HCT116 (cell line): ENCODE results near the gene GIMD1. TPM values are rescaled to one million over a fixed set of nuclear protein-coding genes. Genes with fewer than 3 reads are reported as not detected.

Experiments
- ATAC-seq: fragments of 200-7000 bp; cut with Tn5 transposase; 2 replicates; pipeline ENCODE4 v1.9.1; 2020; ENCODE audit warnings: mild to moderate bottlenecking, moderate library complexity
- BruUV-seq: library from RNA; stranded (reverse); fragments of 400-500 nt; replicated peaks from 2 replicates; lab custom pipeline; 2021; lab: Mats Ljungman, UMichigan
- CTCF ChIA-PET: fragments of 300-600 bp; sonication (Branson Sonifier 250); formaldehyde crosslinking; loops from one replicate; lab custom pipeline; 2021; ENCODE audit warnings: antibody characterized with exemption; lab: Charles Lee
- POLR2A ChIA-PET: fragments of 300-600, 350-600 bp; sonication (Branson Sonifier 250); formaldehyde crosslinking; loops from one replicate; lab custom pipeline; 2021; ENCODE audit warnings: antibody characterized with exemption; lab: Charles Lee
- RAD21 ChIA-PET, 2 experiments: fragments of 300-600 bp; sonication (Branson Sonifier 250); formaldehyde crosslinking; loops; one replicate each; lab custom pipeline; 2023; ENCODE audit warnings: low total read pairs in 2 of 2; ENCODE audit not compliant: uncharacterized antibody in 2 of 2, unreplicated experiment in 2 of 2, low non-redundant PET in 1 of 2; lab: Charles Lee
- DNase-seq: peaks from one replicate; pipeline ENCODE4 v3.0.0-alpha.2; 2010; ENCODE audit warnings: low read depth, low spot score
- H2AFZ ChIP-seq: fragments of 200-600 bp; shearing (Covaris generic), sonication (generic); 2 replicates; pipeline ENCODE4 v1.6.1; 2017; ENCODE audit warnings: low read depth, mixed run types, mixed read lengths, antibody characterized with exemption, low read length; ENCODE audit not compliant: poor library complexity, severe bottlenecking
- H3K27ac ChIP-seq: 2 replicates; pipeline ENCODE4 v1.5.1; 2012; ENCODE audit warnings: low read depth, low read length
- H3K27me3 ChIP-seq: fragments of 200-600 bp; sonication (generic); 2 replicates; pipeline ENCODE4 v1.6.1; 2016; ENCODE audit warnings: mixed run types, low read length, mixed read lengths; ENCODE audit not compliant: insufficient read depth
- H3K36me3 ChIP-seq, 2 experiments: fragments of 200-500 bp in 1 of 2; fragments of 200-600 bp in 1 of 2; sonication (Bioruptor generic) in 1 of 2; sonication (generic) in 1 of 2; 2 replicates each; pipeline versions ENCODE4 v1.5.1 to v1.6.1; 2014 to 2016; ENCODE audit warnings: low read length in 2 of 2, inconsistent platforms in 1 of 2, mixed read lengths in 1 of 2, mixed run types in 1 of 2; ENCODE audit not compliant: insufficient read depth in 2 of 2, control insufficient read depth in 1 of 2
- H3K4me1 ChIP-seq, 2 experiments: fragments of 200-600 bp in 1 of 2; sonication (generic) in 1 of 2; 2 replicates each; pipeline versions ENCODE4 v1.5.1 to v1.6.1; 2012 to 2017; ENCODE audit warnings: low read length in 2 of 2, inconsistent platforms in 1 of 2, mild to moderate bottlenecking in 1 of 2, mixed read lengths in 1 of 2, mixed run types in 1 of 2, moderate library complexity in 1 of 2; ENCODE audit not compliant: insufficient read depth in 2 of 2, control insufficient read depth in 1 of 2
- H3K4me2 ChIP-seq: fragments of 200-600 bp; sonication (generic); 2 replicates; pipeline ENCODE4 v1.6.1; 2017; ENCODE audit warnings: mixed run types, low read length, mixed read lengths
- H3K4me3 ChIP-seq, 2 experiments: fragments of 200-600 bp in 1 of 2; sonication (generic) in 1 of 2; replicated peaks in 1 of 2; 2 replicates each; pipeline ENCODE4 v1.5.1; 2011 to 2016; ENCODE audit warnings: low read length in 2 of 2, control low read depth in 1 of 2, low read depth in 1 of 2, mild to moderate bottlenecking in 1 of 2, mixed read lengths in 1 of 2, mixed run types in 1 of 2
- H3K79me2 ChIP-seq: fragments of 200-600 bp; sonication (generic); 2 replicates; pipeline ENCODE4 v1.6.1; 2017; ENCODE audit warnings: mild to moderate bottlenecking, mixed run types, low read length, moderate library complexity, mixed read lengths; ENCODE audit not compliant: insufficient read depth
- H3K9ac ChIP-seq: fragments of 200-600 bp; sonication (generic); 2 replicates; pipeline ENCODE4 v1.6.1; 2016; ENCODE audit warnings: low read length, mixed read lengths
- H3K9me2 ChIP-seq: fragments of 200-600 bp; sonication (generic), shearing (Covaris generic); 2 replicates; pipeline ENCODE4 v1.6.1; 2017; ENCODE audit warnings: mixed run types, mild to moderate bottlenecking, moderate library complexity; ENCODE audit not compliant: insufficient read depth
- H3K9me3 ChIP-seq, 2 experiments: fragments of 200-500 bp in 1 of 2; fragments of 200-600 bp in 1 of 2; sonication (Bioruptor generic) in 1 of 2; sonication (generic) in 1 of 2; 2 replicates each; pipeline ENCODE4 v1.6.1; 2014 to 2017; ENCODE audit warnings: low read length in 2 of 2, mixed read lengths in 2 of 2, inconsistent platforms in 1 of 2, low read depth in 1 of 2, mild to moderate bottlenecking in 1 of 2, mixed run types in 1 of 2, moderate library complexity in 1 of 2; ENCODE audit not compliant: control insufficient read depth in 1 of 2, insufficient read depth in 1 of 2
- H4K20me1 ChIP-seq: fragments of 200-600 bp; sonication (generic), shearing (Covaris generic); 2 replicates; pipeline ENCODE4 v1.6.1; 2017; ENCODE audit warnings: mixed run types, mild to moderate bottlenecking, moderate library complexity; ENCODE audit not compliant: insufficient read depth
- ATF3 ChIP-seq: IDR thresholded peaks from 2 replicates; pipeline ENCODE4 v1.6.1; 2012
- CBX3 ChIP-seq: IDR thresholded peaks from 2 replicates; pipeline ENCODE4 v1.6.1; 2012; ENCODE audit warnings: low read depth
- CEBPB ChIP-seq: IDR thresholded peaks from 2 replicates; pipeline ENCODE4 v1.6.1; 2012; ENCODE audit warnings: low read depth
- CTCF ChIP-seq, 3 experiments: fragments of 200-600 bp in 1 of 3; sonication (generic) in 1 of 3; IDR thresholded peaks in 2 of 3; conservative IDR thresholded peaks in 1 of 3; 2 replicates each; pipeline ENCODE4 v1.5.1; 2012 to 2017; ENCODE audit warnings: low read depth in 2 of 3, low read length in 2 of 3, antibody characterized with exemption in 1 of 3, borderline replicate concordance in 1 of 3, control low read depth in 1 of 3, mild to moderate bottlenecking in 1 of 3, mixed read lengths in 1 of 3, mixed run types in 1 of 3, moderate library complexity in 1 of 3; ENCODE audit not compliant: insufficient read depth in 1 of 3
- EGR1 ChIP-seq: IDR thresholded peaks from 2 replicates; pipeline ENCODE4 v1.6.1; 2012; ENCODE audit warnings: low read depth
- ELF1 ChIP-seq: IDR thresholded peaks from 2 replicates; pipeline ENCODE4 v1.6.1; 2012; ENCODE audit warnings: low read depth, borderline replicate concordance
- EZH2phosphoT487 ChIP-seq: fragments of 200-600 bp; IDR thresholded peaks from 2 replicates; pipeline ENCODE4 v1.6.1; 2018; ENCODE audit warnings: antibody characterized with exemption, borderline replicate concordance
- JUND ChIP-seq: IDR thresholded peaks from 2 replicates; pipeline ENCODE4 v1.6.1; 2012
- POLR2A ChIP-seq: IDR thresholded peaks from 2 replicates; pipeline ENCODE4 v1.7.0; 2011; ENCODE audit warnings: borderline replicate concordance; ENCODE audit not compliant: insufficient read depth, insufficient read length; ENCODE audit errors: extremely low read depth
- POLR2AphosphoS5 ChIP-seq: IDR thresholded peaks from 2 replicates; pipeline ENCODE4 v1.6.1; 2011; ENCODE audit warnings: mild to moderate bottlenecking, low read depth, low read length, moderate library complexity
- RAD21 ChIP-seq: IDR thresholded peaks from 2 replicates; pipeline ENCODE4 v1.6.1; 2012; ENCODE audit warnings: low read depth, mild to moderate bottlenecking
- REST ChIP-seq: IDR thresholded peaks from 2 replicates; pipeline ENCODE4 v1.6.1; 2012; ENCODE audit warnings: low read depth
- SP1 ChIP-seq: IDR thresholded peaks from 2 replicates; pipeline ENCODE4 v1.6.1; 2012; ENCODE audit warnings: low read depth
- SRF ChIP-seq: IDR thresholded peaks from 2 replicates; pipeline ENCODE4 v1.6.1; 2012; ENCODE audit warnings: low read depth
- YY1 ChIP-seq: IDR thresholded peaks from 2 replicates; pipeline ENCODE4 v1.6.1; 2011; ENCODE audit warnings: low read length, low read depth, moderate library complexity, mild to moderate bottlenecking; ENCODE audit not compliant: insufficient replicate concordance; ENCODE audit errors: extremely low read depth
- intact Hi-C: fragments of 100-400 bp; cut with micrococcal nuclease; formaldehyde crosslinking; loops from 2 replicates; pipeline ENCODE4 v1.10.0; 2022
- total RNA-seq: library from RNA; stranded (reverse); gene quantifications from one replicate; pipeline ENCODE4 v1.2.1, GENCODE V29; 2021; ENCODE audit not compliant: unreplicated experiment
- TF ChIP-seq, protein P1 (sequence below): IDR thresholded peaks from 2 replicates; pipeline ENCODE4 v1.6.1; 2012

GIMD1 gene
- total RNA-seq, 1 experiment from 2014 or later: not detected

GRCh38 chr4:106384878-106385277 lies 16.3 kb upstream of the GIMD1 start:
- H2AFZ ChIP-seq: no peak overlapping the region
- no peaks in the 10 kb centered on the region for H3K27me3 ChIP-seq
- no peak for DNase-seq
- BruUV-seq: no TSS peak
- no peaks in the 10 kb centered on the region for H3K4me1 ChIP-seq
- POLR2A ChIA-PET: no interaction called here
- RAD21 ChIA-PET: no interaction called here
- intact Hi-C loops: no loop called here
- H3K4me2 ChIP-seq: no peak overlapping the region
- no peak overlapping the region for H3K4me3 ChIP-seq
- no peaks in the 10 kb centered on the region for H3K9me3 ChIP-seq
- no peak overlapping the region for H3K27ac ChIP-seq
- CTCF ChIA-PET: no interaction called here
- no peak for ATAC-seq
- H3K9me2 ChIP-seq: no peaks in the 10 kb centered on the region
- H3K9ac ChIP-seq: no peak overlapping the region
- TF ChIP-seq YY1 (no peak), SRF (no peak), ATF3 (no peak), POLR2AphosphoS5 (no peak), CBX3 (no peak), JUND (no peak), EZH2phosphoT487 (no peak), SP1 (no peak), RAD21 (no peak), ELF1 (no peak)
- TF ChIP-seq, protein P1, sequence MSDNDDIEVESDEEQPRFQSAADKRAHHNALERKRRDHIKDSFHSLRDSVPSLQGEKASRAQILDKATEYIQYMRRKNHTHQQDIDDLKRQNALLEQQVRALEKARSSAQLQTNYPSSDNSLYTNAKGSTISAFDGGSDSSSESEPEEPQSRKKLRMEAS: no peak
- H3K79me2 ChIP-seq: no peaks in the 10 kb centered on the region
- H4K20me1 ChIP-seq: no peaks in the 10 kb centered on the region
- no peaks in the 10 kb centered on the region for H3K36me3 ChIP-seq

GRCh38 chr4:106380179-106380578 lies 11.6 kb upstream of the GIMD1 start:
- no TSS peak for BruUV-seq
- H3K27me3 ChIP-seq: no peaks in the 10 kb centered on the region
- no peak overlapping the region for H3K27ac ChIP-seq
- POLR2A ChIA-PET: no interaction called here
- H3K4me2 ChIP-seq: no peak overlapping the region
- no peaks in the 10 kb centered on the region for H3K9me2 ChIP-seq
- H3K9ac ChIP-seq: no peak overlapping the region
- ATAC-seq (no peak), DNase-seq (no peak)
- H3K4me3 ChIP-seq: no peak overlapping the region
- H3K79me2 ChIP-seq: no peaks in the 10 kb centered on the region
- intact Hi-C loops: no loop called here
- no peaks in the 10 kb centered on the region for H3K9me3 ChIP-seq
- no peak overlapping the region for H2AFZ ChIP-seq
- RAD21 ChIA-PET: no interaction called here
- H4K20me1 ChIP-seq: no peaks in the 10 kb centered on the region
- CTCF ChIA-PET: no interaction called here
- H3K4me1 ChIP-seq: no peaks in the 10 kb centered on the region
- no peaks in the 10 kb centered on the region for H3K36me3 ChIP-seq
- TF ChIP-seq REST: no peak
- no peak for TF ChIP-seq CEBPB
- no peak for TF ChIP-seq POLR2AphosphoS5
- TF ChIP-seq CTCF (IDR thresholded peaks at IDR 0.05 in 2 of 3, conservative IDR thresholded peaks at IDR 0.05 in 1 of 3; ENCODE audit: borderline replicate concordance in 1 of 3, insufficient read depth in 1 of 3, low read depth in 2 of 3, low read length in 2 of 3): no peak
- TF ChIP-seq ELF1: no peak
- no peak for TF ChIP-seq SP1
- no peak for TF ChIP-seq EGR1
- TF ChIP-seq POLR2A: no peak
- TF ChIP-seq ATF3: no peak
